Measurements from ENCODE around the gene SIX3.

Gene SIX3

DNA sequence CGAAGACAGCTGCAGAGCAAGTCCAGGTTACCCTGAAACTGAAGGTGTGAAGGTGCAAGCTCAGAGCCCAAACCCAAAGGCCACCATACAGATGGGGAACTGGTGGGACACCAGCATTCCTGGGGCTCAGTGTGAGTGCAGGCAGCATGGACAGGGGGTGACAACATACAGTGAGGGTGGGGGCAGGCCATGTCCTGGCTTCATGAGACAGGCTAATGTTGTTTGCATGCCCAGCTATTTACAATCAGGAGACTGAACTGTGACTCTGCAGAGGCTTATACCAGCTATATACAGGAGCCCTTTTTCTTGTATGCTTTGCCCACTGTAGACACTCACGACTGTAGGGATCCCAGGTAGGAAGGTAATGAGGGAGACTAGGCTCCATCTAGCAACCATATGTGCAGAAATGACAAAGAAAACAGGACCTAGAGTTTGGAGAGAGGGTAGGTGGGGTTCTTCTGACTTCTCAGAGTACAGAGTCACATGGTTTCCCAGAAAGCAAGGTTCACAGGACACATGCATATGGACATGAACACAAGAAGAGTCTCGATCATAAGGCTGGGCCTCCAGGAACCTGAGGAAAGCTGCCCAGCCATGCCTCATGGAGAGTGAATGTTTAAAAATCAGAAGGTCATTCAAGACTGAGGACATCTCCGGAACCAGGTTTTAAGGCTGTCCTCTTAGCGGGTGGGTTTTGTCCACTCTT, 26.4 kb downstream of the SIX3 start:
- TF ChIP-seq, protein P1, sequence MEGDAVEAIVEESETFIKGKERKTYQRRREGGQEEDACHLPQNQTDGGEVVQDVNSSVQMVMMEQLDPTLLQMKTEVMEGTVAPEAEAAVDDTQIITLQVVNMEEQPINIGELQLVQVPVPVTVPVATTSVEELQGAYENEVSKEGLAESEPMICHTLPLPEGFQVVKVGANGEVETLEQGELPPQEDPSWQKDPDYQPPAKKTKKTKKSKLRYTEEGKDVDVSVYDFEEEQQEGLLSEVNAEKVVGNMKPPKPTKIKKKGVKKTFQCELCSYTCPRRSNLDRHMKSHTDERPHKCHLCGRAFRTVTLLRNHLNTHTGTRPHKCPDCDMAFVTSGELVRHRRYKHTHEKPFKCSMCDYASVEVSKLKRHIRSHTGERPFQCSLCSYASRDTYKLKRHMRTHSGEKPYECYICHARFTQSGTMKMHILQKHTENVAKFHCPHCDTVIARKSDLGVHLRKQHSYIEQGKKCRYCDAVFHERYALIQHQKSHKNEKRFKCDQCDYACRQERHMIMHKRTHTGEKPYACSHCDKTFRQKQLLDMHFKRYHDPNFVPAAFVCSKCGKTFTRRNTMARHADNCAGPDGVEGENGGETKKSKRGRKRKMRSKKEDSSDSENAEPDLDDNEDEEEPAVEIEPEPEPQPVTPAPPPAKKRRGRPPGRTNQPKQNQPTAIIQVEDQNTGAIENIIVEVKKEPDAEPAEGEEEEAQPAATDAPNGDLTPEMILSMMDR (IDR thresholded peaks at IDR 0.05), result no peak

DNA sequence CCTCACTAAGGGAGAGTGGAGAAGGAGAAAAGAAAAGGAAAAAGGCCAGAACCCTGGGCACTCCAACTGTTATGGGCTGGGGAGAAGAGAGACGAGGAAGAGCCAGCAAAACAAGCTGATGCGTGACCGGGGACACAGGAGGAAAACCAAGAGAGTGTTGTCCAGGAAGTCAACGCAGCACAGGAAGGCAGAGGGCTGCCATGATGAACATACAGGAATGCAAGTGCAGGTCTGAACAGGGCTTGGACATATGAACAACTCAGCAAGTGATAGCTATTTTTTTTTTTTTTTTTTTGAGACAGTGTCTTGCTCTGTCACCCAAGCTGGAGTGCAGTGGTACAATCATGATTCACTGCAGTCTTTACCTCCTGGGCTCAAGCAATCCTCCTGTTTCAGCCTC, 28.4 kb downstream of the SIX3 start:
- TF ChIP-seq, protein P1 (IDR thresholded peaks at IDR 0.05), result no peak

GRCh38 chr2:44970846-44971450, 29.4 kb downstream of the SIX3 start:
- TF ChIP-seq, protein P1 (IDR thresholded peaks at IDR 0.05), result no peak

- TF ChIP-seq, protein P1 (IDR thresholded peaks at IDR 0.05), result no peak
Measured at GRCh38 chr2:44972771-44973535, 31.5 kb downstream of the SIX3 start.

- TF ChIP-seq, protein P1 (IDR thresholded peaks at IDR 0.05), result peak; percentile 45; the same call in 1 of the 2 replicates
Measured at GRCh38 chr2:44974064-44974715, 32.7 kb downstream of the SIX3 start.

GRCh38 chr2:44975571-44976450, 34.3 kb downstream of the SIX3 start:
- TF ChIP-seq, protein P1 (IDR thresholded peaks at IDR 0.05), result no peak

Measured in LNCAP (cell line).